Measurements from ENCODE around the gene HNRNPH3.

- TF ChIP-seq CTCF (IDR thresholded peaks at IDR 0.05) (peak in 1 of 3 donors; percentile 8), POLR2A (IDR thresholded peaks at IDR 0.05) (peak in 1 of 2 donors; percentile 88)
Observed at GRCh38 chr10:68331455-68332258, at the start of gene HNRNPH3.
